ENCODE measurements around the gene NR6A1. TPM values are rescaled to one million over a fixed set of nuclear protein-coding genes. Genes with fewer than 3 reads are reported as not detected.

NR6A1 gene
- total and polyA plus RNA-seq, 2 of the 8 experiments (the other 6 are each of a cell fraction or from before 2014, with no cell fraction given): 93.2 to 237 TPM

DNA sequence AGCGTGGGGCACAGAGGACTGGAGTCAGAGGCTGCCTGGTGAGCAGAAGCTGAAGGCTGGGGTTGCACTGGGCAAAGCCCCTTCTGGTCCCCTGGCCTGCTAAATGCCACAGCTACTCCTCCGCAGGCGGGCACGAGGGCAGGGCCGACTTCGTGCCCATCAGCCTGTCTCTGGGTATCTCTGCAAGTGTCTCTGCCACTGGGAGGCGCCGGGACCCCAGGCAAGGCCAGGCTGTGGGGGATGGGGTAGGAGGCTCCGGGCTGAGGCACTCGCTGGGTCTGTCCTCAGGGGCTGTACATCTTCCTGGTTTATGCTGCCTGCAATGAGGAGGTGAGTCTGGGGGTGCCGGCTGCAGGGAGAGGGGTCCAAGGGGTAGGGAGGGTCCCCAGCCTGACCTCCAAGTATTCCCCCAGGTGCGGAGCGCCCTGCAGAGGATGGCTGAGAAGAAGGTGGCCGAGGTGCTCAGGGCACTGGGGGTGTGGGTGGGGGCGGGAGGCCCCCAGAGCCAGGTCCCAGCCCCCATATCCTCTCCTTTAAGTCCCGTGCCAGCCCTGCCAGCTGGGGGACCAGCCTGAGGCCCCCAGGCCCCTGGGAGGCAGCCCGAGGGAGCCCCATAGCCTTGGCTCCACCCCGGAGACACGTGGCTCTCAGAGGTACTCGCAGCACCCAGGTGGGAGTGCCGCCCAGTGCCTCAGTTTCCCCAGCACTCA, 295.8 kb downstream of the NR6A1 start:
- Histone ChIP-seq H4K91ac (replicated peaks; ENCODE audit: insufficient read length, low read length) (no peak overlapping the region), H3K79me2 (ENCODE audit: control insufficient read depth in 1 of 2, insufficient read depth in 2 of 2, low read length in 2 of 2) (no peaks in the 10 kb centered on the region), H3K4ac (replicated peaks; ENCODE audit: insufficient read length, low read depth, low read length) (peak overlapping the region; percentile 39), H3K79me1 (ENCODE audit: low read depth, low read length) (no peaks in the 10 kb centered on the region), H3K9me3 (ENCODE audit: insufficient read depth in 2 of 2, low read depth in 1 of 2, low read length in 1 of 2) (no peaks in the 10 kb centered on the region), H4K5ac (ENCODE audit: insufficient read length, low read depth, low read length) (no peak overlapping the region), H4K8ac (ENCODE audit: extremely low read depth, insufficient read depth, low read length) (peak overlapping the region; percentile 57; the same call in 1 of the 2 replicates), H2BK12ac (ENCODE audit: low read depth, low read length) (peak overlapping the region; percentile 80; the same call in 1 of the 2 replicates), H3K27me3 (replicated peaks in 1 of 4; ENCODE audit: control insufficient read depth in 3 of 4, extremely low read depth in 1 of 4, insufficient read depth in 3 of 4, low read length in 3 of 4) (peaks cover 8 to 35% (median 32%) of the 10 kb centered on the region in 4 experiments), H3K4me3 (ENCODE audit: extremely low read depth in 1 of 4, insufficient read depth in 2 of 4, low read depth in 3 of 4, low read length in 4 of 4) (no peak overlapping the region), H3K36me3 (ENCODE audit: control insufficient read depth in 2 of 4, insufficient read depth in 4 of 4, low read length in 3 of 4) (no peaks in the 10 kb centered on the region), H2BK5ac (ENCODE audit: low read depth, low read length) (no peak overlapping the region), H2BK15ac (ENCODE audit: low read length) (peak overlapping the region; percentile 7; the same call in 1 of the 2 replicates), H3K23ac (ENCODE audit: insufficient read length) (no peak overlapping the region), H3K4me2 (ENCODE audit: insufficient read depth in 1 of 2, low read depth in 2 of 2, low read length in 2 of 2) (no peak overlapping the region), H2BK20ac (ENCODE audit: low read length) (no peak overlapping the region), H3K27ac (ENCODE audit: low read depth, low read length) (no peak overlapping the region), H3K18ac (ENCODE audit: extremely low read depth, low read length) (no peak overlapping the region), H4K20me1 (replicated peaks in 1 of 2; ENCODE audit: control insufficient read depth in 1 of 2, insufficient read depth in 2 of 2, low read length in 2 of 2) (no peaks in the 10 kb centered on the region), H2BK120ac (replicated peaks; ENCODE audit: low read depth, low read length) (no peak overlapping the region), H2AK5ac (ENCODE audit: low read depth, low read length) (no peak overlapping the region; the same call in 1 of the 2 replicates), H3K23me2 (ENCODE audit: low read depth, low read length) (peaks cover 6% of the 10 kb centered on the region; the same call in 1 of the 2 replicates), H2AFZ (ENCODE audit: low read length) (no peak overlapping the region), H3K14ac (ENCODE audit: insufficient read length) (no peak overlapping the region), H3K9ac (replicated peaks in 1 of 4; ENCODE audit: extremely low read depth in 1 of 4, low read depth in 3 of 4, low read length in 3 of 4) (no peak overlapping the region), H3K4me1 (replicated peaks in 1 of 4; ENCODE audit: control insufficient read depth in 3 of 4, insufficient read depth in 4 of 4, low read length in 3 of 4) (peaks cover 3 to 28% (median 21%) of the 10 kb centered on the region in 4 experiments), H3K56ac (replicated peaks; ENCODE audit: insufficient read length, low read depth, low read length) (no peak overlapping the region)
- FAIRE-seq: no peak
- WGBS, 2 experiments (ENCODE audit: extremely low coverage in 1 of 2, insufficient coverage in 1 of 2, insufficient read length in 1 of 2, insufficient replicate concordance in 2 of 2, low coverage in 1 of 2, low lambda C conversion rate in 2 of 2, missing lambda C conversion rate in 1 of 2): 67% methylated on average over 19 of the region's 21 CpGs; no CpG with 5 or more reads in 1 of the 2 experiments
- DNase-seq (ENCODE audit: low read depth in 1 of 2, low spot score in 2 of 2): no peak
- POLR2A ChIA-PET (ENCODE audit: partially characterized antibody): interaction anchor here (0.6 to 0.9 kb wide), 2 partner anchors 37 to 206 kb away, joined by 3 read pairs; no protein-coding TSS in a partner anchor
- CTCF ChIA-PET (ENCODE audit: partially characterized antibody): interaction anchor here (0.8 to 3.9 kb wide), 19 partner anchors 9 to 365 kb away, joined by 3 to 35 read pairs (median 3); no protein-coding TSS in a partner anchor
- TF ChIP-seq, protein P1, sequence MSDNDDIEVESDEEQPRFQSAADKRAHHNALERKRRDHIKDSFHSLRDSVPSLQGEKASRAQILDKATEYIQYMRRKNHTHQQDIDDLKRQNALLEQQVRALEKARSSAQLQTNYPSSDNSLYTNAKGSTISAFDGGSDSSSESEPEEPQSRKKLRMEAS (IDR thresholded peaks at IDR 0.05): no peak
- peak; percentile 78 to 85 for TF ChIP-seq RAD21 (IDR thresholded peaks at IDR 0.05 in 1 of 2, conservative IDR thresholded peaks at IDR 0.05 in 1 of 2; ENCODE audit: low read depth in 2 of 2, low read length in 2 of 2)

Measured in H1 (cell line).